HCEC 1CT (cell line): Measurements from ENCODE around the gene CCNI2.

ENCODE experiments used
- DNase-seq: peaks from one replicate; pipeline ENCODE4 v3.0.0-alpha.2; 2017

CCNI2 gene

DNA sequence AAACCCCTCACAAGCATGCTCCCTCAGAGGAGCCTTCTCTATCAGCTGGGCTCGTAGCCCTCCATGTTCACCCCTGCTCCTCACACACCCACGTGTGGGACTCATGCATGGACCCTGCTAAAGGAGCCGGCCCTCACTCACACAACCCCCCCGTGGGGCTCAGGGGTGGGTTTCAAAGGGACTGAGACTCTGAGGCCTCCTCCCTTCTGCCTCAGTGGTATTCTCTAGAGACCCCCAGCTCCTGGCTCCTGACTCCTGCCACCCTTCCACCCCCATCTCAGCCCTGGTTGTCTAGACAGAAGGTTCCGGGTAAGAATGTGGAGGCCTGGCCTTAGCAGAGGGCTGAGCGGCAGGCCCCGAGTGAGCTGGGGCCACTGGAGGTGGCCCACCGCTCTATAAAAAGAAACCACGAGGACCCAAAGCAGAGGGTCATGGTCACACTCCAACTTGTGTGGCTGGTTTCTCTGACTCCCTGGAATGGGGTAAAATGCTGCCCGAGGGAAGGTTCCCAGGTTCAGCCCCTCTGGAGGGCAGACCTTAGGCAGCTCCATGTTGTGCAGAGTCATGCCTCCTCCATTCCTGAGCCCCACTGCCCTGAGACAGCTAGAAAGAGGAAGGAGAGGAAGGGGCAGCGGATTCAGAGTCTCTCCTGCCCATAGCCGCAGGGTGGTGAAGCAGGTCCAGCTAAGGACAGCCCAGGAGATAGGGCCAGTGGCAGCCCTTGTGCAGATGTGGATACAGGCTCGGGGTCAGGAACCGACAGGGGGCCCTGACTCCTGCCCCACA, 19.0 kb downstream of the CCNI2 start:
- no peak for DNase-seq

DNA sequence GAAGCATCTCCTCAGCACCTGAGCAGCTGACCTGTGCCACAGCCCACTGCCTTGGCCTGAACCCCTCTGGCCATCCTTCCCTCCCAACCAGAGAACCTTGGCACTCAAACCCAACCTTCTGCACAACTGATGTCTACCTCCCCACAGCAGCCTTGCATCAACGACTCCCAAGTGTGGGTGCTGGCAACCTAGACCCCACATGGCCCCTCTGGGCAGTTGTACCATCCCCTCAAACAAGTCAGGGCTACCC, 19.5 kb downstream of the CCNI2 start:
- DNase-seq: no peak

DNA sequence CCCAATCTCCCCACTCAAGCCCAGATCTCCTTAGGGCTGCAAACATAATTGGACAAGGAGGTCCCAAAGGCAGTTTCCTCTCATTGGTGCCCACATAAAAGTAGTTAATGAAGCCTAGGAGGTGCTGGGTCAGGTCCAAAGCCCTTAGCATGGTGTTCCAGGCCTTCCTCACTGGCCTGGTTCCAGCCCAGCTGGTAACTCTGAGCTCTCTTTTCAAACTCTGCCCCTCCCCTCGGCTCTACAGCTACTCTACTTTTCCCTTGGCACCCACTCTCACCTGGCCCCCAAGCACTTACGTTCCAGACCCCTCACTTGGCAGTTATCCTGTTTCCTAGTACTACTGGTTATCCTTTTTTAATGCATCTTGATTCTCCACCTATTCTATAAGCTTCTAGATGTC, 19.9 kb downstream of the CCNI2 start:
- no peak for DNase-seq

DNA sequence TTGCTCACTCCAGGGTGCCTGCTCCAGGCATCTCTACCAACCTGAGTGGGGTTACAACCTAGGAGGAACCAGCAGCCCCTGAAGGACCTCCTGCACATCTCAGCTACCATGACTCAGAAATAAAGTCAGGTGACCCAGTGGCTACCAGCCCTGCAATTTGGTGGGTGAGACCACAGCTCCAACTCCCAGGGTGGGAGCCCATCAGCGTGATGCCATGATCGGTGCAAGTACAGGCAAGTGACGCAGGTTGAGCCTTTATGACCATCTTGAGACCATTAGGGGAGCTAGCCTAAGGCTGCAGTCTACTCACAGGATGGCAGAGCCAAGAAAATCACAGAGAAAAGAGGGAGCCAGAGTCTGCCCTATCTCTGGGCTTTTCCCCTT, 21.3 kb downstream of the CCNI2 start:
- no peak for DNase-seq

DNA sequence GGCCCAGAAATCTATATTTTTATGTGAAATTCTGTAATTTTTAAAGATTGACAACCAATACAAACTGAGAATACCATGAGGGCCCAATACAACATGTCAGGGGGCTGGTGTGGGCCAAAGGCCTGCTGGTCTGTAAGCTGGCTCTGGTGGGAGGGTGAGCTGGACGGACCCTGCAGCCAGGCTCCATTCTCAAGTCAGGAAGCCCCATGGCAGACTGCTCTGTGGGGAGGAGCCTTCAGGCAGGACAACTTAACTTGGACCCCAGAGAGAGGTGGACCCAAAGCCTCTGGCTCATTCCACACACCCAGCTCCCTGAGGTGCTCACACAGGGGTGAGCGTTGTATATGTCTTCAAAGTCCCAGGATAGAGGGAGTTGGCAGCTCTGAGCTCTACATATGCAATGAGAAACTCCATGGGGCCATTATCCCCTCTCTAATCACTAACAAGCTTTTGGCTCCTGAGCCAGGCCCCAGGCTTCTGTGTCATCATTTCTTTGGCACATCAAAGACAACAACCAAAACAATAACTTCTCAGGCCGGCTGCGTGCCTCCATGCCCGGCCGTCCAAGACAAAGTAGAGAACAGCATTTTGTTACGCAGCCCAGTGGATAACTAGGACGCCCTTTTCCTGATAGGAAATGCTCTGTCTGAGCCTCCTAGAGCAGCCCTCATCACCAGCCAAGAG, 23.4 kb downstream of the CCNI2 start:
- no peak for DNase-seq

DNA sequence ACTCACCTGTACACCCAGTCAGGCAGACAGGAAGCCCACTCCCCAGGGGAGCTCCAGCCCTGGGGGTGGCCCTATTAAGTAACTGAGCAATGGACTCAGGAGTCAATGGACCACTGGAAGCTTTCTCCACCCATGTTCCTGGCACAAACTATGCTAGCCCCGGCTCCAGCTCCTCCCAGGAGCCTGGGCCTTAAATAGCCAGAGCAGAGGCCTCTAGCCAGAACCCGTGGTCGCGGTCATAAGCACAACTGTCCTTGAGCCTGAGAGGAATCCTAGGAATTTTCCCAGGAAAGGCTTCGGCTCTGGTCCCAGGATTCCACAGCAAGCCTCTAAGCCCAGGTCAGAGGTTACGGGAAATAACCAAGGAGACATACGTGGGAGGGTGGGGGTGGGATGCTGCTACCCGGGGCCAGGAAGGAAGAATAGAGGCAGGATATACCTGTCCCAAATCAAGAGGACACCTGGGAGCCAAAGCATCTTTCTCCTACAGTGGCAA, 24.3 kb downstream of the CCNI2 start:
- peak; percentile 20 for DNase-seq

DNA sequence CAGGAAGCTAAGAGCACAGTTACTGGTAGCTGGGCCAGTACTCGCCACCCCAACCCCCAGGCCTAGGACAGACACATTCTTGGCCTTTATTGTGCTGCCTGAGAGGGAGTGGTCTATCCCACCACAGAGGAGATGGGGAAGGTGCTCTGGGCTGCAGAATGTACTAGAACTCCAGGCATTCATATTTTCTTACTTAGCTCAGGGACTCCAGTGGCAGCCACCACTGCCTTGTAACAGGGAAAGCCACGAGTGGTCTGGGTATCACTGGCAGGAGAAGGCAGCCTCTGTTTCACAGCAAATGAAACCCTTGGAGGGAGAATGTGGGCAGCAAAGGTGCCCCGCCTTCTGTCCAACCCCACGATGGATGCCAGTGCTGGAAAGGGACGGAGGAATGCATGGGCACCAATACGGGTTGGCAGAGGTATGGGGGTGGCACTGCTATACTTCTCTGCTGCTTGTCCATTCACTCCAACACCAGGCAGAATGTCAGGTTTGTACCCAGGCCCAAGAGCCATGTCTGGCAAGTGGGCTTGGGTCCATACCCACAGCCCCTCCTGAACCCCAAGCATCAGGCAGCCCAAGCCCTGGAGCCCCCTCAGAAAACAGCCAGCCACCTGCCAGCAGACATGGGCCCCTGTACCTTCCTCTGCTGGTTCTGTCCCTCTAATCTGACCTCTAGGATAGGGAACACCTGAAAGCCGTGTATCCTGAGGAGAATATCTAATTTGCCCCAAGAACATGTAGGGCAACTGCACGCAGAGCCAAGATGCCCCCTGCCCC, 25.3 kb downstream of the CCNI2 start:
- no peak for DNase-seq

DNA sequence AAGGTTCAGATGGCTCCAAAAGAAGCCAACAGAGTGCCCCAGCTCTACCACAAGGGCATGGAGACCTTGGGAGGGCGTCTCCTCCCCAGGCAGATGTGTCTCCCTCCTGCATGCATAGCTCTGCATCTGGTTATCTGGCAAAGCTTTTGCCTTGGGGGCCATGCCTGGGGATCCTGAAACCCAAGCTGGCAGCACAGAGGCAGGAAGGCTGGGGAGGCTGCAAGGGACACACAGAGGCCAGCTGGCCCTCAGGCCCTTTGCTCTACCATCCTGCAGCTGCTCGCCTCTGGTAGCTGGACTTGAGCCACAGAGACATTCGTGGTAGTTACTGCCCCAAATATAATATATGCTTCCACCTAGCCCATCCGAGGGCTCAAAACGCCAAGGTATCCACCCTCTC, 25.9 kb downstream of the CCNI2 start:
- DNase-seq: no peak

DNA sequence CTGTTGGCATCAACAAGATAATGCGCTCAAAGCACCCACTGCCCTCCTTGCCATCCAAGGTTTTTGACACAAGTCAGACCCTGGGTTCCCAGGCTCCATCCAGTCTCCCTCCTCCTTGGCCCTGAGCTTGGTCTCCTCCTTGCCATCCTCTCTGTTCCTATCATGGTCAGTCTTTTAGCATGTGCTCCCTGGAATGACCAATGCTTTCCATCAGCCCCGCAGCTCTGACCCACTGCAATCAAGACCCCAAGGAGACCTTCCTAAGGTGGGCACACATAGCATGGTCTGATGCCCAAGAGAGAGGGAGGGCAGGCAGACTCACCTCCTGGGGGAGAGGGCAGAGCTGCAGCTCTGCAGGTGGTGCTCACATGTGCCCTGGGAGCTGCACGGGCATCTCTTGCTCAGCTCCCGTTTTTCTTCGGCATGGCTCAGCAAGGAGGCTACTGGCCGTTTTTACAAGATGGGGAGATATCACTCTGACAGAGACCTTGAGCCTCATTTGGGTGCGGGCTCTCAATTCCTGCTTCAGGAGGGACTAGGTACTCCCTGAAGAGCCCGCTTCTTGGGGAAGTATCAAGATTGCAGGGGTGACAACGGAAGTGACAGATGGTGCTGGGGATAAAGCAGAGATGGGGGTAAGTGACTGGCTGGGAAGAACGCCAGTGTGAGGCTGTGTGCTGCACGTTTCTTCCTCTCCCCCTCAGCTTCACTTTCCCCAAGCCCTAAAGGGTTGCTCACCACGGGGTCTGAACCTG, 26.6 kb downstream of the CCNI2 start:
- no peak for DNase-seq

DNA sequence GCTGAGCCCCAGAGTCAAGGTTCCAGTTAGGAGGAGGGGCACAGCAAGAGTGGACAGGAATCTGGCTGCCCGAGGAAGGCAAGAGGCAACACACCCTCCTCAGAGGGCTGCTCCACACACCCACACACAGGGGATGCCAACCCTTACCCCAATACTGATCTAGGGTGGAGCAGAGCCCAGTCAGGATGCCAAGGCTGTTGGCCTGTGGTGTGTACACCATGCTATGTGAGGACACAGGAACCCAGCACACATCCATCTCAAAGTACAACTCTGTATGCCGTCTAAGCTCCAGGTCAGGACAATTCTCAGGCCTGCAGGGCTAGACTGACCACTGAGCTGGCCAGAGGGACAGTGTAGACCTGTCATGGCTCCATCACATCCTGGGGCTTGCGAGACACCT, 27.2 kb downstream of the CCNI2 start:
- DNase-seq: no peak

DNA sequence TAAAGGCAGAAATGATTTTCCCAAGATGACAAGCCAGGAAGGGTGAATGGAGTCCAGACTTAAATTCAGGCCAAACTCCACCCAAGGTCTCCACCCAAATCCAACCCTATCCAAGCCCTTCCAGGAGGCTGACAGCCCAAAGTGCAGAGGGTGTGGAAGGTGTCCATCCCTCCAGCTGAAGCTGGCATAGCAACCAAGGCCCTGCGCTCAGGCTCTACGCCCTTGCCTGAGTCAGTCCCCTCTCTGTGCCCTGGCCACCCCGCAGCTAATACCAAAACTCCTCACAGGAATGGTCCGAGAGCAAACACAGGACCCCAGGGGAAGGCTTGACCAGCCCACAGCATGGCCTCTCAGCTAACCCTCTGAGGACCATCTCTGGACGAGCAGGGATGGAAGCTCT, 27.7 kb downstream of the CCNI2 start:
- DNase-seq: no peak

DNA sequence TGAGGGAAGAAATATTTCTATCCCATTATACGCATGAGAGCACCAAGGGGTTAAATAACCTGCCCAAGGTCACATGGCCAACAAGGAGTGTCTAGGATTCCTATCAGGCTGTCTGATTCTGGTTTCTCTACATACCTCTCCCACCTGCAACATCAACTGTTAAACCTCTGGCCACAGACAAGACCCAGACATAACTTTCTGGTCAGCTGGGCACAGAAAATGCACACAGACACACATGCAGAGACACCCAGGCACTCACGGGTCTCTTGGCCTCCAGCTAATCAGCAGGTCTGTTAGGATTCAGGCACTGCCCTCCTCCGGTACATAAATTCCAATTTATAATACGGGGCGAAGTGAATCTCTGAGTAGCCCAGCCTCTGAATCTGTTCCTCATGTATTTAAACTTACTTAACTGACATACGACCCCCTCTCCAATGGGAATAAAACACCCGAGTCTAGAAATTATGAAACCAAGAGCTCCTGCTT, 28.3 kb downstream of the CCNI2 start:
- no peak for DNase-seq

DNA sequence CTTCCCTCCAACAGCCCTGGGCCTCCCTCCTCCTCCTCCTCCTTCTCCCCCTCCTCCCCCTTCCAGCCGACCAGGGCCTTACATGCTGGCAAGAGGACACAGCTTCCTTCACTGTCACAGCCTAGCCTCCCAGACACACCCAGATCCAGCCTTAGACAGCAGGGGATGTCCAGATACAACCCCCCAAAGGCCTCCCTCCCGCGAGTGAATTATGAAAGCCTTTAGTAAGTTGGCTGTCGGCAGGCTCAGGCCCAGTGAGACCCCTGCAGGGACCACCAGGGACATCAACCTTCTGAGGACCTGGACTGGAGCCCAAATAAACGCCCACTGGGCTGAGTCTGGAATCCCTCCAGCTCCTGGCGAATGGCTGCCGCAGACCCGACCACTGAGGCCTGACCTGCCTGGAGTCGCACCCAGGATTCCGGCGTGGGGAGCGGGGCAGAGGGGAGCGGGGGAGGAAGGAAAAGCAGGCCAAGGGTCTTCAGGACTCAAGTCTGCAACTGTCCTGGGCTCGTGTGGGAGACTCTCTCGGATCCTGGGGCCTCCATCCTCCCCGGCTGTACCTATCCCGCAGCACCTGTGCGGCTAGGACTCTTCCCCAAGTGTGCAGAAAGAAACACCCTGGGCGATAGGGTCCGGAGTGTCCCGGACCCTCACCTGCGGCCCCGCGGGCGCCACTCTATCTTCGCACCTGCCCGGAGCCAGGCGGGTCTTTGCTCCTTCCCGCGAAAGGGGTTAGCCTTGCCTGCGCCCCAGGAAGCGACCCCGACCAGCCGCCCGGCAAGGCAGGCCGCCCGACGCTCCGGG, 29.1 kb downstream of the CCNI2 start:
- DNase-seq: no peak

DNA sequence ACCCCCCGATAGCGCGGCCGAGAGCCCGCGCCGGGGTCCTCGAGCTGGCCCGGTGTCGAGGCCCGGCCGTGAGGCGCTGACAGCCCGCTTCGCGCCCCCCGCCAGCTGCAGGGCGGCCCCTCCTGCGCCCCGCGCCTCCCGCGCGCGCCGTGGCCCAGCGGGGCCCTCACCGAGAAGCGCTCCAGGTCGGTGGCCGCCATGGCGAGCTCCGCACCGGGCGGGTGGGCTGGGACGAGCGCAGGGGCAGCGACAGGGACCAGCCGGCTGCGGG, 29.6 kb downstream of the CCNI2 start:
- DNase-seq: no peak

DNA sequence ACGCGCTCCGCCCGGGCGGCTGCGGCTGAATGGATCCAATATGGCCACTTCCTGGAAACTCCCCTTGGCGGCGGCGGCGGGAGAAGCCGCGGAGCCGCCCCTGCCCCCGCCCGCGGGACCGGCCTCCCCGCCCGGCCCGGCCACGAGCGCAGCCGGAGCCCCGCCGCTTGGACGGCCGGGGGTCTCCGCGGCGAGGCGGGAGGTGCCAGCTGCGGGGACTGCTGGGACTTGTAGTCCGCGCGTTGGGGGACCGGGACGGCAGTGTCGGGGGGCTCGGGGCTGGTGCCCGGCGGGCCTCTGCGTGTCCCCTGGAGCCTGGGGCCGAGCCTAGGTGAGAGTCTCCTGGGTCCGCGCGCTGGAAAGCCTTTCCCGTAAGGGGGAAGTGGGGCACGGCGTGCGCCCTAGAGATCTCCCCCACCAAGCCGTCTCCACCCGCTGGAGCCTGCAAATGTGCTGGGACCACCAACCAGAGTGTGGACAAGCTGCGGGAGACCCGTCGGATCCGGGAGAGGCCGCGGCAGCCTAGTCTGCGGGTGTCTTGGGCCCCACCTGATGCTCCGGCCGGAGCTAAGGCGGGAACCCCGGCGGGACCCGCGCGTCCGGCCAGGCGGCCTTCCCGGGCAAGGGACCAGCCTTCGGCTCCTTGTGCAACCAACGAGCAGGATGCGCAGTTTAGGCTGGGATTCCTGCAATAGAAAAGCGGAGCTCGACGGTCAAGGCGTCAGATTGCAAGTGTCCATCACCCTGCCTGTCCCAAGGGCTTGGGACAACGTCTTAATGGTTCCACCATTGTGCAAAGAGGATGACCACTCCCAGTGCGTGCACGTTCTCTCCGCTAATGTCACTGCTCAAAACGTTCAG, 30.2 kb downstream of the CCNI2 start, which contains the start of gene SEPTIN8:
SEPTIN8 (minus strand) TSS at position 31 of the 861 bp plus-strand sequence. CDS start 102 bp downstream, outside the sequence.
- peak; percentile 30 for DNase-seq

DNA sequence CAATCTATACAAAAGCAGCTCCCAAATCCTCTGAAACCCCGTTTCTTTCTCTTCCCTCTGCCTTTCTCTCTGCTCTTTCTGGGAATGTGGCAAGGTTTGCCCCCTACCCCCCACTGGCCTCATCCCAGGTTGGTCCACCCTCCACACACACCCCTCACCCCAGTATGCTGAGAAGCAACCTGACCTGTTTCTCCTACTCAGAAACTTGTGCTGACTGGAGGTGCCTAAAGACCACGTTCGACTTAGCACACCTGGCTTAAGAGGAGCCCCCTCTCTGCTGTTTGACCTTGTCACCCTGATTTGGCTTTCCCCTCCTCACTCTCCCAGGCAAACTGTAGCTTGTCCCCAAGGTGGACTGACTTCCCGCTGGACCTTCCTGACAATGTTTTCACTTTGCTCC, 30.9 kb downstream of the CCNI2 start:
- no peak for DNase-seq

DNA sequence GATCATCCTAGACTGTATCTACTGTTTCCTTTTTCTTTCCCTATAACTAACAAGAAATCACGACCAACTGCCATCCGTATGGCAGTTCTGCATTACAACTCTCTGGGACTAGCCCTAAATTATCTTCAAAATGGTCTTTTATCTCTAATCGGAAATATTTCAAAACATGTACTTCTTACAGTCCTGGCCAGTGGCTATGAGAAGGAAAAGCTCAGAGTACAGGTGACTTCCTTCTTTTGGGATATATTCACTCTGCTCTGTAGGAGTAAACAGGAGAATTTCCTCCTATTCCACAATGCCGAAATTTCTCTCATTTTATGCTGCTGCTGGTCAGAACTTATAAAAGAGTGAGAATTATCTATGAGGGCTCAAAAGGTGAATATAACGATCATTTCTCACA, 31.6 kb downstream of the CCNI2 start:
- DNase-seq: no peak

DNA sequence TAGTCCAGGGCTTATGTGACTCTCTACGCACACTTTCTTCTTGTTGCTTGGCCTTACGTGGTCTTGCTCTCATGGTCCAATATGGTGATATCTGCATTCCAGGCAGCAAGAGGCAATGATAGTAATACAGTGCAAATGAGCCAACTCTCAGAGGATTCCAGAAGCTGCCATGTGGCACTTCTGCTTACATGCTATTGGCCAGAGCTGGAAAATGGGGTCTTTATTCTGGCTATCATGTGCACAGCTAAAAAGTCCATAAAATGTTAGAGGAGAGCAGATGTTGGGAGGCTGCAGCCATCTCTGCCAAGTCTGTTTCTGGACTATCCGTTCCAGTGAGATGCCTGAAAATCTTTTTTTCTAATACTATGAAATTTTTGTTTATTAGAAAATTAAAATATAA, 32.7 kb downstream of the CCNI2 start:
- DNase-seq: no peak

DNA sequence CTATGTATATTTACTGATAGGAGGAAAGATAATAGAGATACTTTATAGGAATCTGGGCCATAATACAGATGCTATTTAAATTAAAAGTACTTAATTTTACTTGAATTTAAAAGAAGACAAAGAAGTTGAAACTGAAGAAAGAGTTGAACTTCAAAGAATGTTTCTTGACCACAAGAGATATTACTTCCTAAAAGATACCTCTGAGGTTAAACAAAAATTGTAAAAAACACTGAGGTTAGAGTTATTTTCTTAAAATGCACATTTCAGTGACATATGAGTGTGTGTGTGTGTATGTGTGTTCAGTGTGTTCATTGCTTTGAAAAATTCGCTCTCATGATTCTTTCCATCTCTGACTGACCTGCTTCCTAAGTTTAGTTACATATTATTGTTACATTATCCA, 33.4 kb downstream of the CCNI2 start:
- no peak for DNase-seq

DNA sequence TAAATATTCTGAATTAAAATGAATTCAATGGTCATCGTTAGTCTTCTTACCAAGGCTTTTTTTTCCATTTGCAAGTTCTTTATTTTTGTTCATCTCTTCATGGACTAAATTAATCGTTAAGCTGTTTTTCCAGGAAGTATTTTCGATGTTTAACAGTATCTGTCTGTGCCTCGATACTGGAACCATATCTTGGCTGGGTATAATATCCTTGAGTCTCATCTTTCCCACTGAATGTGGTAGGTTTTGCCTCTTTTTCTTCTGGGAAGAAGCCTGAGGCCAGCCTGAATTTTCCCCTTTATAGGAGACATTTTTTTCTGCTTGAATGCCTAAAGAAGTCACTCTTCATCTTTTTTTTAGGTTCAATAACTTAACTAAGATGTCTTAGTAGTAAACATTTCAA, 33.8 kb downstream of the CCNI2 start:
- no peak for DNase-seq

DNA sequence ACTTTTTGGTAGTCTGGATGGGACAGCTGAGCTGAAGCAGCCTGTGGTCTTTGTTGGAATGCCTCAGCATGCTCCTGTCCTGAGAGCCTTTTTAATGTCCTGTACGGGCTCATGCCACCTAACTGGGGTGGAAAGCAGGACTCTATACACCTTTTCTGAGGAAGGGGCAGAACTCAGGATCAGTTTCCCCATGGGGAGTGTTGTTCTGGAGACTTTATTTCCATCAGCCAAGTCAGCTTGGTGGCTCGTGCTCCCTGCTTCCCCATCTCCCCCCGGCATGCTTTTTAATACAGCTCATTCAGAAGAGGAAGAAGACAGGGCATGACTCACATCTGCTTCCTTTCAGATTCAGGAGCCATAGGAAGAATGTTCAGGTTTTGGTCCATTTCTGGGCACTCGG, 34.9 kb downstream of the CCNI2 start:
- DNase-seq: peak; percentile 72
